Measurements from ENCODE around the gene LRMDA. TPM values are rescaled to one million over a fixed set of nuclear protein-coding genes. Genes with fewer than 3 reads are reported as not detected.

LRMDA gene
- total RNA-seq, 4 donors from 2014 or later = 12.0 to 15.9 (median 13.9) TPM

- ATAC-seq (ENCODE audit: low FRiP score) = no peak
- TF ChIP-seq CTCF (IDR thresholded peaks at IDR 0.05) = no peak
- no peak for DNase-seq (ENCODE audit: low spot score)
Measured at GRCh38 chr10:75827587-75828021, 396.2 kb downstream of the LRMDA start.

DNA sequence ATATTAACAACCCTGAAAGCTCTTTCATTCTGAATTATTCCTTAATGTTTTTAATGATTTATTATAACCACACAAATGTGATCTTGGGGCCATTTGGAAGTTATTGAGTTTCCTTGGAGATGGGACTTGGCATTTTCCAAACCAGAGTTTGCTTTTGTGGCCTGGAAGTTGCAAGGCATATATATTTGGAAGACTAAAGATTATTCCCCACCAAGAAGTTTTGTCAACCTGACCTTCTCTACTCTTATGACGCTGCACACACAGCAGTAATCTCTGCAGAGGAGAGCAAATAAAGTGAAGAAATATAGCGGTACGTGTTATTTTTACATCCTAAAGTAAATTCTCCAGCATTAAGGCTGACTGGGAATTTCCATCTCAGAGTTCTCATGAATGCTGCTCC, 397.0 kb downstream of the LRMDA start:
- DNase-seq (ENCODE audit: low spot score) (no peak), ATAC-seq (ENCODE audit: low FRiP score) (no peak)
- TF ChIP-seq CTCF (IDR thresholded peaks at IDR 0.05) = no peak

- ATAC-seq (ENCODE audit: low FRiP score) (no peak), DNase-seq (ENCODE audit: low spot score) (no peak)
- no peak for TF ChIP-seq CTCF (IDR thresholded peaks at IDR 0.05)
Measured at GRCh38 chr10:75836064-75836463, 404.6 kb downstream of the LRMDA start.

- no peak for DNase-seq (ENCODE audit: low spot score)
- ATAC-seq (ENCODE audit: low FRiP score) = no peak
Measured at GRCh38 chr10:75838486-75838885, 407.1 kb downstream of the LRMDA start.

GRCh38 chr10:75839020-75839419, 407.6 kb downstream of the LRMDA start:
- TF ChIP-seq CTCF (IDR thresholded peaks at IDR 0.05) = no peak
- DNase-seq (ENCODE audit: low spot score) = no peak
- ATAC-seq (ENCODE audit: low FRiP score) = no peak

More at GRCh38 chr10:75838486-75838885, 407.1 kb downstream of the LRMDA start:
- TF ChIP-seq CTCF (IDR thresholded peaks at IDR 0.05) = no peak

DNA sequence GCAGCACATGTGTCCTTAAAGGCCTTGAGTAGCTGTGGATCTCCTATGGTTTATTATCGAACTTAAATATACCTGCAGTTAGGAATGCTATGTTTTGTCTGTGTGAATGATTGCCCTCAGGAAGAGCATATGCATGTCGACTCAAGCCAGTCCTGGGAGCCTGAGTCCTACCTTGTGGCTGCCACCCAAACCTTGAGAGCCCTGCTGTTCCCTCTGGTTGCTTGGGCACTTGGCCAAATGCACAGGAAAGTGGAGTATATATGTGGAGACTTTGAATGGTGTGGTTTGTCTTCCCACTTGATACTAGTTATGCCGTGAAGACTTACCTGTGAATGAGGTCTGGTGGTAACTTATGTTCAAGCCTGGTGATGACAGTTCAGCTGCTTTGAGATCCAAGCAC, 409.8 kb downstream of the LRMDA start:
- ATAC-seq (ENCODE audit: low FRiP score) = no peak
- TF ChIP-seq CTCF (IDR thresholded peaks at IDR 0.05) = no peak
- DNase-seq (ENCODE audit: low spot score) = no peak

GRCh38 chr10:75845176-75845947, 413.9 kb downstream of the LRMDA start:
- TF ChIP-seq CTCF (IDR thresholded peaks at IDR 0.05) = no peak
- DNase-seq (ENCODE audit: low spot score) (no peak), ATAC-seq (ENCODE audit: low FRiP score) (no peak)

Data from omental fat pad (tissue), 4 donors.